PC-9 (cell line): ENCODE results near the gene HIPK1. TPM values are rescaled to one million over a fixed set of nuclear protein-coding genes. Genes with fewer than 3 reads are reported as not detected.

Experiments used
- BruUV-seq: library from RNA; stranded (reverse); fragments of 400-500 nt; replicated peaks from 2 replicates; lab custom pipeline; 2021; lab: Mats Ljungman, UMichigan
- CTCF ChIA-PET: fragments of 300-600 bp; sonication (Branson Sonifier 250); formaldehyde crosslinking; loops from one replicate; lab custom pipeline; 2022; ENCODE audit warnings: antibody characterized with exemption; lab: Charles Lee
- POLR2A ChIA-PET: fragments of 300-600 bp; sonication (Branson Sonifier 250); formaldehyde crosslinking; loops from one replicate; lab custom pipeline; 2022; ENCODE audit warnings: antibody characterized with exemption; ENCODE audit not compliant: unreplicated experiment; lab: Charles Lee
- DNase-seq, 2 experiments: peaks; one replicate each; pipeline versions ENCODE4 v3.0.0 to v3.0.0-alpha.2; 2015 to 2022; ENCODE audit warnings: mixed read lengths in 1 of 2
- H2AFZ ChIP-seq: fragments of 200-600 bp; sonication (generic); 2 replicates; pipeline ENCODE4 v1.8.1; 2017; ENCODE audit warnings: antibody characterized with exemption
- H3F3A ChIP-seq: fragments of 200-600 bp; sonication (generic); 2 replicates; pipeline ENCODE4 v1.8.1; 2017; ENCODE audit warnings: antibody characterized with exemption, mild to moderate bottlenecking, low read depth; ENCODE audit not compliant: insufficient read depth
- H3K27ac ChIP-seq: fragments of 200-600 bp; sonication (generic); 2 replicates; pipeline ENCODE4 v1.6.1; 2016; ENCODE audit warnings: mixed run types
- H3K27me3 ChIP-seq: fragments of 200-600 bp; sonication (generic); 2 replicates; pipeline ENCODE4 v1.6.1; 2016; ENCODE audit warnings: low read depth, mixed run types; ENCODE audit not compliant: insufficient read depth
- H3K36me3 ChIP-seq: fragments of 200-600 bp; sonication (generic); 2 replicates; pipeline ENCODE4 v1.6.1; 2016; ENCODE audit warnings: low read depth, mixed run types
- H3K4me1 ChIP-seq: fragments of 200-600 bp; sonication (generic); replicated peaks from 2 replicates; pipeline ENCODE4 v1.6.1; 2016; ENCODE audit warnings: mixed run types; ENCODE audit not compliant: insufficient read depth
- H3K4me2 ChIP-seq: fragments of 200-600 bp; sonication (generic); 2 replicates; pipeline ENCODE4 v1.6.1; 2017; ENCODE audit warnings: mixed run types
- H3K4me3 ChIP-seq: fragments of 200-600 bp; sonication (generic); 2 replicates; pipeline ENCODE4 v1.6.1; 2016; ENCODE audit warnings: mixed run types
- H3K79me2 ChIP-seq: fragments of 200-600 bp; sonication (generic); 2 replicates; pipeline ENCODE4 v1.6.1; 2017; ENCODE audit warnings: low read depth, mixed run types
- H3K9me2 ChIP-seq: fragments of 200-600 bp; sonication (generic); 2 replicates; pipeline ENCODE4 v1.8.1; 2017; ENCODE audit warnings: mild to moderate bottlenecking; ENCODE audit not compliant: insufficient read depth
- H3K9me3 ChIP-seq: fragments of 200-600 bp; sonication (generic); 2 replicates; pipeline ENCODE4 v1.8.1; 2016; ENCODE audit warnings: low read depth; ENCODE audit not compliant: insufficient read depth
- H4K20me1 ChIP-seq: fragments of 200-600 bp; sonication (generic); 2 replicates; pipeline ENCODE4 v1.8.1; 2017; ENCODE audit not compliant: insufficient read depth
- EZH2 ChIP-seq: fragments of 200-600 bp; sonication (generic); IDR thresholded peaks from 2 replicates; pipeline ENCODE4 v1.8.0; 2017; ENCODE audit warnings: antibody characterized with exemption, low read depth
- intact Hi-C: fragments of 100-400 bp; cut with micrococcal nuclease; formaldehyde crosslinking; loops from one replicate; pipeline ENCODE4 v1.10.0; 2022; ENCODE audit not compliant: unreplicated experiment
- total RNA-seq: library from RNA; stranded (reverse); gene quantifications from 2 replicates; pipeline ENCODE4 v1.2.3, GENCODE V29; 2021
- TF ChIP-seq, protein P1 (sequence below): fragments of 200-600 bp; sonication (generic); conservative IDR thresholded peaks from 2 replicates; pipeline ENCODE4 v1.6.1; 2017; ENCODE audit warnings: mixed run types, antibody characterized with exemption, mild to moderate bottlenecking, moderate library complexity

Gene HIPK1
- total RNA-seq, 1 experiment from 2014 or later: 26.3 TPM

DNA sequence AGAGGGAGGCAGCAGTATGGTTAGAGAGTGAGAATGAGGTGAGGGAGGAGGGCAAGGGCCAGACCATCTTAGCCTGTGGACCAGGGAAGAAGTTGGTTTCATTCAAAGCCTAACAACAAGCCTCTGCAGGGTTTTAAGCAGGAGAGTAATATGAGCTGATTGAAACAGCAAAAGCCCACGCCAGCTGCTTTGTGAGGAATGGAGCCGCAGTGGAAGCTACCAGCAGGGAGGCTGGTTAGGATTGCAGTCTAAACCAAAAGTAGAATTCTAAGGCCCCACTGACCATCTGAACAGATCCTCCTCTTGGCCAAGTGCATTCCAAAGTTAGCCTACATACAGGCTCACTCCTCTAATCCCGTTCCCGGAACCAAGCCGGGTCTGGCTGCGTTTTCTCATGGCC, 94.9 kb downstream of the HIPK1 start:
- no peak overlapping the region for H2AFZ ChIP-seq
- TF ChIP-seq EZH2: no peak
- no peaks in the 10 kb centered on the region for H3K9me3 ChIP-seq
- intact Hi-C loops: no loop called here
- H3K36me3 ChIP-seq: no peaks in the 10 kb centered on the region
- H3K4me2 ChIP-seq: no peak overlapping the region
- no peak overlapping the region for H3K27ac ChIP-seq
- H4K20me1 ChIP-seq: no peaks in the 10 kb centered on the region
- no peak for DNase-seq
- H3K27me3 ChIP-seq: no peaks in the 10 kb centered on the region
- no peaks in the 10 kb centered on the region for H3F3A ChIP-seq
- no peaks in the 10 kb centered on the region for H3K9me2 ChIP-seq
- BruUV-seq: no TSS peak
- H3K4me3 ChIP-seq: no peak overlapping the region
- ChIA-PET CTCF (no interaction called here), POLR2A (no interaction called here)
- no peaks in the 10 kb centered on the region for H3K79me2 ChIP-seq
- no peaks in the 10 kb centered on the region for H3K4me1 ChIP-seq

DNA sequence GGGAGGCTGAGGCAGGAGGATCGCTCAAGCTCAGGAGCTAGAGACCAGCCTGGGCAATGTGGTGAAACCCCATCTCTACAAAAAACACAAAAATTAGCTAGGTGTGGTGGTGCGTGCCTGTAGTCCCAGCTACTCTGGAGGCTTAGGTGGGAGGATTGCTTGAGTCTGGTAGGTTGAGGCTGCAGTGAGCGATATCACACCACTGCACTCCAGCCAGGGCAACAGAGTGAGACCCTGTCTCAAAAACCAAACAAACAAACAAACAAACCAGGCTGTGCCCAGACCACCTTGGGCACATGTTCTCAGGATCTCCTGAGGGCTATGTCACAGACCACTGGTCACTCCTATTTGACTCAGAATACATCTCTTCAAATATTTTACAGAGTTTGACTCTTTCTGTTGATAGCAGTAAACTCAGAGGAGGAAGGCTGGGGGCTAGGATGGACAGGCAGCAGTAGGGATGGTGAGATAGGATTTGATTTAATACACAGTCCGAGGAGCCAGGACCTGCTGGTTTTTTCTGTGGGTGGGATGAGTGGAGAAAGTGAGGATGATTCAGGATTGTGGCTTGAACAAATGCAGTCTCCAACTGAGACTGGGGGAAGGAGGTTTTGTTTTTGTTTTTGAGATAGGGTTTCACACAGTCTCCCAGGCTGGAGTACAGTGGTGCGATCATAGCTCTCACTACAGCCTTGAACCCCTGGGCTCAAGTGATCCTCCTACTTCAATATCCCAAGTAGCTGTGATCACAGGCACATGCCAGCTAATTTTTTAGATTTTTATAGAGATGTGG, 96.7 kb downstream of the HIPK1 start:
- no peak overlapping the region for H2AFZ ChIP-seq
- no peaks in the 10 kb centered on the region for H3K27me3 ChIP-seq
- no TSS peak for BruUV-seq
- H3K36me3 ChIP-seq: no peaks in the 10 kb centered on the region
- H3K27ac ChIP-seq: no peak overlapping the region
- no peak overlapping the region for H3K4me2 ChIP-seq
- no peaks in the 10 kb centered on the region for H3F3A ChIP-seq
- H3K79me2 ChIP-seq: no peaks in the 10 kb centered on the region
- H3K4me1 ChIP-seq: no peaks in the 10 kb centered on the region
- TF ChIP-seq, protein P1, sequence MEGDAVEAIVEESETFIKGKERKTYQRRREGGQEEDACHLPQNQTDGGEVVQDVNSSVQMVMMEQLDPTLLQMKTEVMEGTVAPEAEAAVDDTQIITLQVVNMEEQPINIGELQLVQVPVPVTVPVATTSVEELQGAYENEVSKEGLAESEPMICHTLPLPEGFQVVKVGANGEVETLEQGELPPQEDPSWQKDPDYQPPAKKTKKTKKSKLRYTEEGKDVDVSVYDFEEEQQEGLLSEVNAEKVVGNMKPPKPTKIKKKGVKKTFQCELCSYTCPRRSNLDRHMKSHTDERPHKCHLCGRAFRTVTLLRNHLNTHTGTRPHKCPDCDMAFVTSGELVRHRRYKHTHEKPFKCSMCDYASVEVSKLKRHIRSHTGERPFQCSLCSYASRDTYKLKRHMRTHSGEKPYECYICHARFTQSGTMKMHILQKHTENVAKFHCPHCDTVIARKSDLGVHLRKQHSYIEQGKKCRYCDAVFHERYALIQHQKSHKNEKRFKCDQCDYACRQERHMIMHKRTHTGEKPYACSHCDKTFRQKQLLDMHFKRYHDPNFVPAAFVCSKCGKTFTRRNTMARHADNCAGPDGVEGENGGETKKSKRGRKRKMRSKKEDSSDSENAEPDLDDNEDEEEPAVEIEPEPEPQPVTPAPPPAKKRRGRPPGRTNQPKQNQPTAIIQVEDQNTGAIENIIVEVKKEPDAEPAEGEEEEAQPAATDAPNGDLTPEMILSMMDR: no peak
- TF ChIP-seq EZH2: no peak
- no peaks in the 10 kb centered on the region for H3K9me3 ChIP-seq
- H4K20me1 ChIP-seq: no peaks in the 10 kb centered on the region
- ChIA-PET CTCF (no interaction called here), POLR2A (no interaction called here)
- intact Hi-C loops: no loop called here
- H3K4me3 ChIP-seq: no peak overlapping the region
- H3K9me2 ChIP-seq: no peaks in the 10 kb centered on the region
- no peak for DNase-seq

DNA sequence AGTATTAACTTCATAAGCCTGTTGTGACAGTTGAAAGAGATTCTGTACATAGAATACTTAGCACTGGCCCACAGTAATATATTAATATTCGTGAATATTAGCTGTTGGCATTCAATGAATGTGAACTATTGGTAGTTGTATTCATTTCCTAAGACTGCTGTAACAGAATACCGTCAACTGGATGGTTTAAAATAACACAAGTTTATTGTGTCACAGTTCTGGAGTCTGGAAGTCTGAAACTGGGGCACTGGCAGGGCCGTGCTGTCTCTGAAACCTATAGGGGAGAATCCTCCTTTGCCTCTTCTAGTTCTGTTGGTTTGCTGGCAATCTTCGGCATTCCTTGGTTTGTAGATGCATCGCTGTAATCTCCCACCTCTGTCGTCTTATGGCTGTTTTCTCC, 97.7 kb downstream of the HIPK1 start:
- POLR2A ChIA-PET: no interaction called here
- CTCF ChIA-PET: no interaction called here
- Histone ChIP-seq H3K4me1 (no peaks in the 10 kb centered on the region), H3K27me3 (no peaks in the 10 kb centered on the region), H3K79me2 (no peaks in the 10 kb centered on the region), H3K4me2 (no peak overlapping the region), H3F3A (no peaks in the 10 kb centered on the region; the same call in 1 of the 2 replicates), H4K20me1 (no peaks in the 10 kb centered on the region), H3K36me3 (no peaks in the 10 kb centered on the region), H3K27ac (no peak overlapping the region), H3K9me2 (no peaks in the 10 kb centered on the region), H2AFZ (no peak overlapping the region), H3K4me3 (no peak overlapping the region), H3K9me3 (no peaks in the 10 kb centered on the region)
- BruUV-seq: no TSS peak
- TF ChIP-seq, protein P1: no peak
- no peak for TF ChIP-seq EZH2
- DNase-seq: no peak
- intact Hi-C loops: no loop called here

Other genes with a start within 250 kb of the HIPK1 start
- 46.2 and 61.2 TPM in 2 replicates for gene PHTF1, start 169.8 kb upstream of the HIPK1 start, total RNA-seq
- gene RSBN1, start 116.8 kb upstream of the HIPK1 start, total RNA-seq: 11.3 and 12.3 TPM in 2 replicates
- 0.11 TPM in 1 of 2 replicates, not detected in the other for gene PTPN22, start 57.6 kb upstream of the HIPK1 start, total RNA-seq
- gene BCL2L15, start 41.7 kb upstream of the HIPK1 start, total RNA-seq: 0.15 TPM in 1 of 2 replicates, not detected in the other
- 10.0 and 11.7 TPM in 2 replicates for gene AP4B1, start 24.5 kb upstream of the HIPK1 start, total RNA-seq
- 10.1 and 11.2 TPM in 2 replicates for gene DCLRE1B, start 24.0 kb upstream of the HIPK1 start, total RNA-seq
- gene OLFML3, start 50.1 kb downstream of the HIPK1 start, total RNA-seq: 0.45 and 0.52 TPM in 2 replicates
- gene SYT6, start 224.5 kb downstream of the HIPK1 start, total RNA-seq: not detected in 2 replicates